Heart right ventricle (tissue), 16 donors: ENCODE results near the gene CSTF1. TPM values are rescaled to one million over a fixed set of nuclear protein-coding genes. Genes with fewer than 3 reads are reported as not detected.

ENCODE experiments used
- ATAC-seq, 8 donors: fragments of 200-7000 bp; cut with Tn5 transposase; one replicate each; pipeline ENCODE4 v1.9.1; 2020; ENCODE audit warnings: mild to moderate bottlenecking in 8 of 8, moderate library complexity in 8 of 8, moderate number of reproducible peaks in 1 of 8
- DNase-seq, 2 donors: peaks; one replicate each; pipeline ENCODE4 v3.0.0-alpha.2; 2020
- H3K27ac ChIP-seq, 10 donors: fragments of 200-600 bp; sonication (generic) in 2 of 10; one replicate each; pipeline versions ENCODE4 v1.5.0 to v1.8.0; 2020 to 2022; ENCODE audit warnings: mild to moderate bottlenecking in 3 of 10
- H3K27me3 ChIP-seq, 7 donors: fragments of 200-600 bp; one replicate each; pipeline ENCODE4 v1.8.0; 2021 to 2022; ENCODE audit warnings: mild to moderate bottlenecking in 2 of 7
- H3K36me3 ChIP-seq, 9 donors: fragments of 200-600 bp; sonication (generic) in 1 of 9; one replicate each; pipeline versions ENCODE4 v1.5.0 to v1.8.0; 2020 to 2022; ENCODE audit warnings: mild to moderate bottlenecking in 2 of 9
- H3K4me1 ChIP-seq, 9 donors: fragments of 200-600 bp; sonication (generic) in 1 of 9; one replicate each; pipeline versions ENCODE4 v1.5.0 to v1.8.0; 2020 to 2022; ENCODE audit warnings: mild to moderate bottlenecking in 4 of 9
- H3K4me3 ChIP-seq, 10 donors: fragments of 200-600 bp; sonication (generic) in 2 of 10; one replicate each; pipeline versions ENCODE4 v1.5.0 to v1.8.0; 2020 to 2022; ENCODE audit warnings: mild to moderate bottlenecking in 7 of 10, moderate library complexity in 2 of 10
- H3K9me3 ChIP-seq, 11 donors: fragments of 200-600 bp in 10 of 11; sonication (generic) in 2 of 11; one replicate each; pipeline versions ENCODE4 v1.5.0 to v1.8.0; 2013 to 2022; ENCODE audit warnings: mild to moderate bottlenecking in 2 of 11, control low read depth in 1 of 11, moderate library complexity in 1 of 11
- WGBS, 2 donors: extraction: QIAGEN DNeasy Blood & Tissue Kit; methylation state at CpG; one replicate each; pipeline ENCODE4 v1.1.7; 2013; ENCODE audit warnings: inconsistent platforms in 1 of 2; 5-methylcytosine and 5-hydroxymethylcytosine counted together
- intact Hi-C, 10 donors: fragments of 100-400 bp; cut with DNase I; formaldehyde crosslinking; loops; one replicate each; pipeline versions ENCODE4 v1.11.1 to v1.14.2; 2022
- polyA plus RNA-seq, 2 donors: library from polyadenylated mRNA; stranded (reverse); fragments of 200-250 nt; gene quantifications; one replicate each; pipeline ENCODE4 v1.2.3, GENCODE V29; 2013
- total RNA-seq, 10 donors: library from RNA; stranded (reverse); fragmentation: NEBNext Ultra II Directional in 3 of 10; extraction: Animal tissue kit (Norgen Biotek cat#: 25700) in 3 of 10; gene quantifications; one replicate each; pipeline versions ENCODE4 v1.2.1 to v1.2.4, GENCODE V29; 2021 to 2023
- TF ChIP-seq, protein P1 (sequence below), 9 donors: fragments of 200-600 bp; sonication (generic) in 2 of 9; IDR thresholded peaks; one replicate each; pipeline versions ENCODE4 v1.5.0 to v1.8.0; 2021 to 2022; ENCODE audit warnings: antibody characterized with exemption in 9 of 9, mild to moderate bottlenecking in 5 of 9, moderate library complexity in 1 of 9
- donor health status: Arrhythmogenic right ventricular cardiomyopathy.
- donor health status: ischemic (EF 13 %, LVEDD 7.1; RV severe dilation, severe dysfunction).
- donor health status: healthy with polysubstance abuse.
- donor health status: DM: no; HTN: yes; CAD: no.
- donor health status: DM: no; HTN: no; CAD: no.
- donor health status: ischemic (EF 25% LVEDD 6.9; RV normal size, moderate dysfunction).
- donor health status: ischemic (EF 25% LVEDD 5.7; RV mildly dilated, moderate dysfunction).
- donor health status: healthy.
- donor health status: DM: yes; HTN: yes; CAD: no.
- donor health status: Ischemic cardiomyopathy.
- donor health status: ischemic (EF 35%, LVEDD 5.7; RV mildly dilated, moderate dysfunction).
- donor health status: nonischemic (EF 11% LVEDD 7.7; RV severe dilation, severe dysfunction).
- donor health status: DM: yes; HTN: yes; CAD: no.
- donor health status: PGD.
- donor health status: ischemic (EF 29% LVEDD 5.4; RV normal size, mild dysfunction).
- donor health status: nonischemic (EF 23%, LVEDD 6.1; RV moderate dilation, normal function).

Gene CSTF1
- total and polyA plus RNA-seq, 12 donors = 3.7 to 23.7 (median 20.7) TPM

DNA sequence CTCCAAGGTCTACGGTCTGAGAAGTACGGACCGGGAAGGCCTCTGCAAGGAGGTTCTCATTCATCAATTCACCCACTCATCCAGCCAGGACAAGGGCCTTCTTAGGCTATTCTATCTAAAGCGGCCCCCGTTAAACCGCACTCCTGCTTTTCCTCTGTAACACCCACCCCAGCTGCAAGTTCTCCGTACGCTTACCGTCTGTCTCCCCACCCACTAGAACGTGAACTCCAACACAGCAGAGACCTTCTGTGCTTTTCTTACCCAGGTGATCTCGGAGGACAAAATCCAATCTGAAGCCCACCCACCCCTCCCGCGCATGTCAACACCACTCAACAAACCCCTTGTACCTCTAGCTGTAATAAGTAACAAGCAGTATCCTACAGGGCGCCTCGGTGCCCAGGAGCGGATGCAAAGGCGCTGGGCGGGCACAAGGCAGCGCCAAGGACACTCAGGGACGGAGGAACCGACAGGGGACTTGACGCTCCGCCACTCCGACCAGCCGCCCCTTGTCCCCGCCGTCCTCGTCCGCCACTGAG lies 781 bp upstream of the CSTF1 start:
- TF ChIP-seq, protein P1, sequence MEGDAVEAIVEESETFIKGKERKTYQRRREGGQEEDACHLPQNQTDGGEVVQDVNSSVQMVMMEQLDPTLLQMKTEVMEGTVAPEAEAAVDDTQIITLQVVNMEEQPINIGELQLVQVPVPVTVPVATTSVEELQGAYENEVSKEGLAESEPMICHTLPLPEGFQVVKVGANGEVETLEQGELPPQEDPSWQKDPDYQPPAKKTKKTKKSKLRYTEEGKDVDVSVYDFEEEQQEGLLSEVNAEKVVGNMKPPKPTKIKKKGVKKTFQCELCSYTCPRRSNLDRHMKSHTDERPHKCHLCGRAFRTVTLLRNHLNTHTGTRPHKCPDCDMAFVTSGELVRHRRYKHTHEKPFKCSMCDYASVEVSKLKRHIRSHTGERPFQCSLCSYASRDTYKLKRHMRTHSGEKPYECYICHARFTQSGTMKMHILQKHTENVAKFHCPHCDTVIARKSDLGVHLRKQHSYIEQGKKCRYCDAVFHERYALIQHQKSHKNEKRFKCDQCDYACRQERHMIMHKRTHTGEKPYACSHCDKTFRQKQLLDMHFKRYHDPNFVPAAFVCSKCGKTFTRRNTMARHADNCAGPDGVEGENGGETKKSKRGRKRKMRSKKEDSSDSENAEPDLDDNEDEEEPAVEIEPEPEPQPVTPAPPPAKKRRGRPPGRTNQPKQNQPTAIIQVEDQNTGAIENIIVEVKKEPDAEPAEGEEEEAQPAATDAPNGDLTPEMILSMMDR (IDR thresholded peaks at IDR 0.05) = no peak
- Histone ChIP-seq H3K36me3 (peaks cover 0 to 49% (median 14%) of the 10 kb centered on the region in 9 donors), H3K27me3 (no peaks in the 10 kb centered on the region), H3K4me1 (peaks cover 2 to 31% (median 23%) of the 10 kb centered on the region in 9 donors), H3K9me3 (no peaks in the 10 kb centered on the region), H3K4me3 (peak overlapping the region; percentile 57 to 94 (median 80)), H3K27ac (peak overlapping the region in 9 of 10 donors; percentile 73 to 93 (median 87))
- intact Hi-C loops = loop anchor here in 4 of 10 donors (1.0 to 10.0 kb wide), 6 partner anchors 33 to 183 kb away; partner anchors contain the start of genes RTF2 (in 4 of the 4) and FAM210B (in 3 of the 4)
- peak; percentile 2 to 56 (median 30) for ATAC-seq
- WGBS, 2 donors = 0 to 1% methylated on average over 29 of the region's 29 CpGs
- no peak for DNase-seq

DNA sequence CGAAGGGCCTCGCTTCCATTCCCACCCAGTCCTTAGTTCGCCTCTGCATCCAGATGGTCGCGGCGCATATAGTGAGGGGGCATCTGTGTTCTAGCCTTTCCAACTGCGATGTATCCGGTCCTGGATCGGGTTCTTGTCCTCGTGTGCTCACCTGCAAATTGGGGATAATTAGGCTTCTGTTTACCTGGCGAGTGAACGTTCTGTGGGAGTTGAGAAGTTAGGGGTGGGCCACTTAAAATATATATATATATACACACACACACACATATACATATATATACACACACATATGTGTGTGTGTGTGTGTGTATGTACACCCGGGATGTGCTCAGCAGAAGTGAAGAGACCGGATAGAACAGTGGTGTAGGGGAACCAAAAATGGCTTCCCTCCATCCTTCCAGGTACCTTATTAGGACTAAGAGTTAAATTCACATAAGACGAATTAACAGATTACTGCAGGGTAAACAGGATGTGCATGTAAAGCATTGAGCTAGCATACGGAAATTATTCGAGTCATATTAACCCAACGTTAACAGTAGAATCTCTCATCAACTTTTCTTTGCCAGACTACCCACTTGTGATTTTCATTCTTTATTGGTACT lies 537 bp downstream of the CSTF1 start:
- 2% methylated on average over 18 of the region's 18 CpGs for WGBS, 2 donors
- Histone ChIP-seq H3K4me3 (peak overlapping the region; percentile 57 to 94 (median 80)), H3K9me3 (no peaks in the 10 kb centered on the region), H3K27me3 (no peaks in the 10 kb centered on the region), H3K36me3 (peaks cover 0 to 49% (median 27%) of the 10 kb centered on the region in 9 donors), H3K27ac (peak overlapping the region; percentile 1 to 93 (median 84)), H3K4me1 (peaks cover 2 to 31% (median 23%) of the 10 kb centered on the region in 9 donors)
- peak in 2 of 8 donors; percentile 1 to 3 for ATAC-seq
- no peak for DNase-seq
- TF ChIP-seq, protein P1 (IDR thresholded peaks at IDR 0.05) = no peak
- intact Hi-C loops = loop anchor here in 4 of 10 donors (1.0 to 10.0 kb wide), 6 partner anchors 34 to 182 kb away; partner anchors contain the start of genes RTF2 (in 4 of the 4) and FAM210B (in 3 of the 4)

DNA sequence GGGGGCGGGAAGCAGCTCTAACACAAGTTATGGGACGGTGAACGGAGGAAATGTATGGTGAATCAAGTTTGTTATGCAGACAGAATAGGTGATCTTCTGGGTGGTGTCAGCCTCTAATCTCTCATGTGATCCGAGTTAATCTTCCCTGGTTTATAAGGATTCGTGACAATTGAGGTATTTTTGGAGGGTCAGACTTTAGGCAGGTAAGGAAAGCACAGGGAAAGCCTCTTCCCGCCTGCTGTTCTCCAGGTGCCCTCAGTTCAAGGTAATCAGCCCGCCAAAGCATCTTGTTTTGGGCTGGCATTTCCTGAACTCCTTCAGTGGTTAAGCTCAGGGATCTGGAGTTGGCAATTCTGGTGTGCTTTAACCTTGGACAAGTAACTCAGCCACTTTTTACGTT lies 1.2 kb downstream of the CSTF1 start:
- peaks cover 2 to 31% (median 23%) of the 10 kb centered on the region in 9 donors for H3K4me1 ChIP-seq
- ATAC-seq (no peak), DNase-seq (no peak)
- peak overlapping the region in 1 of 10 donors; percentile 93 for H3K27ac ChIP-seq
- H3K9me3 ChIP-seq = no peaks in the 10 kb centered on the region
- TF ChIP-seq, protein P1 (IDR thresholded peaks at IDR 0.05) = no peak
- H3K27me3 ChIP-seq = no peaks in the 10 kb centered on the region
- 74 to 75% methylated on average over 8 of the region's 8 CpGs for WGBS, 2 donors
- intact Hi-C loops = loop anchor here in 4 of 10 donors (2.0 to 10.0 kb wide), 5 partner anchors 35 to 181 kb away; partner anchors contain the start of genes RTF2 (in 4 of the 4) and FAM210B (in 2 of the 4)
- peaks cover 0 to 51% (median 31%) of the 10 kb centered on the region in 9 donors for H3K36me3 ChIP-seq
- H3K4me3 ChIP-seq = peak overlapping the region in 9 of 10 donors; percentile 73 to 94 (median 81)

DNA sequence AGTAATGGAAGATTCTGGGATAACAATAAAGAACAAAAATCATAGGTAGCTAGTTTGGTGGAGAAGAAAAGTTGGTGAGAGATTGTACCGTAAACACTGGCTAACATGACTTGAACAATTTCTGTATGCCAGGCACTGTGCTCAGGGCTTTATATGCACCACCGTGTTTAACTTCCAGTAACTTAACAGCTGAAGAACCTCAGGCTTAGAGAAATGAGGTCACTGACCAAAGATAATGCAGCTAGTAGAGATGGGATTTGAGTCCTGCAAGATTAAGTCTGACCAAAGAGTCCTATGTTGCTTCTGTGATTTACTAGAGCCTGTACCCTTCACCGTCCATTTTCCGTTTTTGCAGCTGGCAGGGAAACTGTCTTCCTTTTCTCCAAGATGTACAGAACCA lies 2.7 kb downstream of the CSTF1 start:
- TF ChIP-seq, protein P1 (IDR thresholded peaks at IDR 0.05) = no peak
- Histone ChIP-seq H3K27me3 (no peaks in the 10 kb centered on the region), H3K4me3 (no peak overlapping the region), H3K9me3 (no peaks in the 10 kb centered on the region), H3K27ac (no peak overlapping the region), H3K36me3 (peaks cover 0 to 55% (median 42%) of the 10 kb centered on the region in 9 donors), H3K4me1 (peaks cover 2 to 38% (median 29%) of the 10 kb centered on the region in 9 donors)
- intact Hi-C loops = loop anchor here in 8 of 10 donors (5.0 to 10.0 kb wide), 6 partner anchors 33 to 182 kb away; partner anchors contain the start of gene RTF2 (in 4 of the 8)
- no peak for ATAC-seq
- DNase-seq = no peak
- 78 to 82% methylated on average over 4 of the region's 4 CpGs for WGBS, 2 donors
